ENCODE results near the gene MDFI.

Gene MDFI

GRCh38 chr6:41626022-41626421, 12.2 kb upstream of the MDFI start:
- no peak for DNase-seq (ENCODE audit: extremely low spot score)
- no peak for TF ChIP-seq CTCF (IDR thresholded peaks at IDR 0.05; ENCODE audit: control extremely low read depth, extremely low read depth, low read depth, missing control alignments)
- ChIA-PET POLR2A (no interaction called here), CTCF (interaction anchor here (1.7 to 1.9 kb wide), 3 partner anchors 8 to 201 kb away, joined by 5 to 6 read pairs (median 6); no protein-coding TSS in a partner anchor)

GRCh38 chr6:41626917-41627316, 11.4 kb upstream of the MDFI start:
- CTCF ChIA-PET: interaction anchor here (0.8 to 1.7 kb wide), 4 partner anchors 11 to 259 kb away, joined by 3 to 5 read pairs (median 4); no protein-coding TSS in a partner anchor
- no peak for DNase-seq (ENCODE audit: extremely low spot score)
- no peak for TF ChIP-seq CTCF (IDR thresholded peaks at IDR 0.05; ENCODE audit: control extremely low read depth, extremely low read depth, low read depth, missing control alignments)
- POLR2A ChIA-PET: no interaction called here

GRCh38 chr6:41629128-41629527, 9.1 kb upstream of the MDFI start:
- DNase-seq (ENCODE audit: extremely low spot score): no peak
- ChIA-PET CTCF (no interaction called here), POLR2A (no interaction called here)
- TF ChIP-seq CTCF (IDR thresholded peaks at IDR 0.05; ENCODE audit: control extremely low read depth, extremely low read depth, low read depth, missing control alignments): no peak

- POLR2A ChIA-PET: interaction anchor here (0.6 kb wide), 1 partner anchor 1228 kb away, joined by 3 read pairs; no protein-coding TSS in a partner anchor
Measured at GRCh38 chr6:41630069-41630468, 8.2 kb upstream of the MDFI start.

GRCh38 chr6:41630946-41631345, 7.3 kb upstream of the MDFI start:
- POLR2A ChIA-PET: no interaction called here
- CTCF ChIA-PET: interaction anchor here (1.0 to 1.3 kb wide), 2 partner anchors 51 to 263 kb away, joined by 3 to 4 read pairs; no protein-coding TSS in a partner anchor
- TF ChIP-seq CTCF (IDR thresholded peaks at IDR 0.05; ENCODE audit: control extremely low read depth, extremely low read depth, low read depth, missing control alignments): no peak
- DNase-seq (ENCODE audit: extremely low spot score): no peak

More at GRCh38 chr6:41630069-41630468, 8.2 kb upstream of the MDFI start:
- no peak for DNase-seq (ENCODE audit: extremely low spot score)
- TF ChIP-seq CTCF (IDR thresholded peaks at IDR 0.05; ENCODE audit: control extremely low read depth, extremely low read depth, low read depth, missing control alignments): no peak
- CTCF ChIA-PET: interaction anchor here (1.0 to 1.3 kb wide), 2 partner anchors 52 to 262 kb away, joined by 3 to 4 read pairs; no protein-coding TSS in a partner anchor

- ChIA-PET CTCF (interaction anchor here (1.3 to 1.8 kb wide), 4 partner anchors 8 to 50 kb away, joined by 3 to 6 read pairs (median 4); no protein-coding TSS in a partner anchor), POLR2A (no interaction called here)
- TF ChIP-seq CTCF (IDR thresholded peaks at IDR 0.05; ENCODE audit: control extremely low read depth, extremely low read depth, low read depth, missing control alignments): no peak
- DNase-seq (ENCODE audit: extremely low spot score): no peak
Measured at GRCh38 chr6:41633056-41633634, 5.1 kb upstream of the MDFI start.
